ENCODE measurements around the gene CHRNB1. TPM values are rescaled to one million over a fixed set of nuclear protein-coding genes. Genes with fewer than 3 reads are reported as not detected.

Gene CHRNB1
- total RNA-seq, 1 experiment from 2014 or later, result 1.7 TPM

GRCh38 chr17:7426203-7426863 lies 18.5 kb upstream of the CHRNB1 start:
- no peaks in the 10 kb centered on the region for H3K9me3 ChIP-seq
- no peak overlapping the region for H3K27ac Mint-ChIP-seq (ENCODE audit: unreplicated experiment)
- ChIA-PET CTCF (no interaction called here), POLR2A (no interaction called here)
- TF ChIP-seq CTCF (IDR thresholded peaks at IDR 0.05; ENCODE audit: insufficient read depth in 1 of 2, low read depth in 1 of 2, low read length in 1 of 2, severe bottlenecking in 1 of 2, unreplicated experiment in 1 of 2), result no peak
- no peaks in the 10 kb centered on the region for H3K4me1 Mint-ChIP-seq (ENCODE audit: low read depth, unreplicated experiment)
- no peaks in the 10 kb centered on the region for H3K36me3 ChIP-seq (ENCODE audit: control insufficient read depth, insufficient read depth, low read length)
- DNase-seq, result no peak
- H3K4me3 ChIP-seq (ENCODE audit: low read depth, low read length), result no peak overlapping the region
- no peaks in the 10 kb centered on the region for H3K27me3 Mint-ChIP-seq (ENCODE audit: insufficient read depth, unreplicated experiment)
- H3K4me3 Mint-ChIP-seq (ENCODE audit: unreplicated experiment), result no peak overlapping the region
- H3K36me3 Mint-ChIP-seq (ENCODE audit: insufficient read depth, unreplicated experiment), result no peaks in the 10 kb centered on the region
- H3K27me3 ChIP-seq (replicated peaks; ENCODE audit: control insufficient read depth, insufficient read depth, low read length), result no peaks in the 10 kb centered on the region
- H3K4me1 ChIP-seq, result no peaks in the 10 kb centered on the region
- BruUV-seq (replicated peaks), result no TSS peak
- H3K9me3 Mint-ChIP-seq (ENCODE audit: unreplicated experiment), result no peaks in the 10 kb centered on the region
- intact Hi-C loops (cut with micrococcal nuclease; ENCODE audit: unreplicated experiment), result no loop called here

GRCh38 chr17:7426896-7427489 lies 17.9 kb upstream of the CHRNB1 start:
- H3K27ac Mint-ChIP-seq (ENCODE audit: unreplicated experiment), result no peak overlapping the region
- no peak for TF ChIP-seq CTCF (IDR thresholded peaks at IDR 0.05; ENCODE audit: insufficient read depth in 1 of 2, low read depth in 1 of 2, low read length in 1 of 2, severe bottlenecking in 1 of 2, unreplicated experiment in 1 of 2)
- H3K36me3 Mint-ChIP-seq (ENCODE audit: insufficient read depth, unreplicated experiment), result no peaks in the 10 kb centered on the region
- BruUV-seq (replicated peaks), result no TSS peak
- H3K27me3 Mint-ChIP-seq (ENCODE audit: insufficient read depth, unreplicated experiment), result no peaks in the 10 kb centered on the region
- no peak overlapping the region for H3K4me3 Mint-ChIP-seq (ENCODE audit: unreplicated experiment)
- POLR2A ChIA-PET, result no interaction called here
- H3K4me3 ChIP-seq (ENCODE audit: low read depth, low read length), result no peak overlapping the region
- intact Hi-C loops (cut with micrococcal nuclease; ENCODE audit: unreplicated experiment), result no loop called here
- no peaks in the 10 kb centered on the region for H3K27me3 ChIP-seq (replicated peaks; ENCODE audit: control insufficient read depth, insufficient read depth, low read length)
- no peaks in the 10 kb centered on the region for H3K36me3 ChIP-seq (ENCODE audit: control insufficient read depth, insufficient read depth, low read length)
- DNase-seq, result no peak
- H3K4me1 ChIP-seq, result no peaks in the 10 kb centered on the region
- H3K9me3 Mint-ChIP-seq (ENCODE audit: unreplicated experiment), result no peaks in the 10 kb centered on the region
- CTCF ChIA-PET, result no interaction called here
- no peaks in the 10 kb centered on the region for H3K9me3 ChIP-seq
- no peaks in the 10 kb centered on the region for H3K4me1 Mint-ChIP-seq (ENCODE audit: low read depth, unreplicated experiment)

- H3K4me1 Mint-ChIP-seq (ENCODE audit: low read depth, unreplicated experiment), result no peaks in the 10 kb centered on the region
- no peaks in the 10 kb centered on the region for H3K27me3 ChIP-seq (replicated peaks; ENCODE audit: control insufficient read depth, insufficient read depth, low read length)
- no peaks in the 10 kb centered on the region for H3K27me3 Mint-ChIP-seq (ENCODE audit: insufficient read depth, unreplicated experiment)
- H3K27ac Mint-ChIP-seq (ENCODE audit: unreplicated experiment), result no peak overlapping the region
- H3K4me3 ChIP-seq (ENCODE audit: low read depth, low read length), result no peak overlapping the region
- ChIA-PET CTCF (no interaction called here), POLR2A (no interaction called here)
- DNase-seq, result no peak
- H3K9me3 ChIP-seq, result no peaks in the 10 kb centered on the region
- intact Hi-C loops (cut with micrococcal nuclease; ENCODE audit: unreplicated experiment), result no loop called here
- no peak overlapping the region for H3K4me3 Mint-ChIP-seq (ENCODE audit: unreplicated experiment)
- no peaks in the 10 kb centered on the region for H3K4me1 ChIP-seq
- H3K36me3 Mint-ChIP-seq (ENCODE audit: insufficient read depth, unreplicated experiment), result no peaks in the 10 kb centered on the region
- H3K9me3 Mint-ChIP-seq (ENCODE audit: unreplicated experiment), result no peaks in the 10 kb centered on the region
- no peaks in the 10 kb centered on the region for H3K36me3 ChIP-seq (ENCODE audit: control insufficient read depth, insufficient read depth, low read length)
- TF ChIP-seq CTCF (IDR thresholded peaks at IDR 0.05; ENCODE audit: insufficient read depth in 1 of 2, low read depth in 1 of 2, low read length in 1 of 2, severe bottlenecking in 1 of 2, unreplicated experiment in 1 of 2), result no peak
- BruUV-seq (replicated peaks), result no TSS peak
Observed at GRCh38 chr17:7427549-7427948, 17.3 kb upstream of the CHRNB1 start.

All from Caco-2 (cell line).